AG10803 (cell line): ENCODE results near the gene KCNJ18.
"Not testable (repeated sequence)": the region's sequence is repeated elsewhere in the genome, so short reads cannot be mapped to it uniquely, and the experiment has no call there.

ENCODE experiments used
- DNase-seq: peaks from one replicate; pipeline ENCODE4 v3.0.0; 2010; ENCODE audit warnings: low read depth
- H3K4me3 ChIP-seq: 2 replicates; pipeline ENCODE4 v1.5.1; 2011; ENCODE audit warnings: mild to moderate bottlenecking, low read length, control low read depth
- TF ChIP-seq, protein P1 (sequence below): conservative IDR thresholded peaks from 2 replicates; pipeline ENCODE4 v1.5.1; 2011; ENCODE audit warnings: mild to moderate bottlenecking, low read length, control low read depth, inconsistent platforms

KCNJ18 gene

DNA sequence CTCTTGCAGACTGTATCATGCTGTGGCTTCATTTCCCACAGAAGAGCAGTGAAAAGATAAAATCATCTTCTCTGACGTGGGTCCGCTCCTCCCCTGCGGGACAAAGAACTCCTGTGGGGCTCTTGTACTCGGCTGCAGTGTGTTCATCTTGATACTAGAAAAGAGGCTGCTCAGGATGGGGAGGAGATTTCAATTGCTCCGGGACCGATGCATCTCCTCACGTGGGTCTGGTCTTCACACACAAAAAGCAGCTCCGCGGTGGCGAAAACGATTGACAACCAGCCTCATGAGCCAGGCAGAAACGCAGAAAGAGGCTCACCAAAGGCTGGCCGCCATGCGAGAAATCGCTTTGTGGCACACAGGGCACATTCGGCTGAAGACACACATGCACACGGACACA, 14.4 kb upstream of the KCNJ18 start:
- TF ChIP-seq, protein P1, sequence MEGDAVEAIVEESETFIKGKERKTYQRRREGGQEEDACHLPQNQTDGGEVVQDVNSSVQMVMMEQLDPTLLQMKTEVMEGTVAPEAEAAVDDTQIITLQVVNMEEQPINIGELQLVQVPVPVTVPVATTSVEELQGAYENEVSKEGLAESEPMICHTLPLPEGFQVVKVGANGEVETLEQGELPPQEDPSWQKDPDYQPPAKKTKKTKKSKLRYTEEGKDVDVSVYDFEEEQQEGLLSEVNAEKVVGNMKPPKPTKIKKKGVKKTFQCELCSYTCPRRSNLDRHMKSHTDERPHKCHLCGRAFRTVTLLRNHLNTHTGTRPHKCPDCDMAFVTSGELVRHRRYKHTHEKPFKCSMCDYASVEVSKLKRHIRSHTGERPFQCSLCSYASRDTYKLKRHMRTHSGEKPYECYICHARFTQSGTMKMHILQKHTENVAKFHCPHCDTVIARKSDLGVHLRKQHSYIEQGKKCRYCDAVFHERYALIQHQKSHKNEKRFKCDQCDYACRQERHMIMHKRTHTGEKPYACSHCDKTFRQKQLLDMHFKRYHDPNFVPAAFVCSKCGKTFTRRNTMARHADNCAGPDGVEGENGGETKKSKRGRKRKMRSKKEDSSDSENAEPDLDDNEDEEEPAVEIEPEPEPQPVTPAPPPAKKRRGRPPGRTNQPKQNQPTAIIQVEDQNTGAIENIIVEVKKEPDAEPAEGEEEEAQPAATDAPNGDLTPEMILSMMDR, result no peak
- no peak overlapping the region for H3K4me3 ChIP-seq
- no peak for DNase-seq

DNA sequence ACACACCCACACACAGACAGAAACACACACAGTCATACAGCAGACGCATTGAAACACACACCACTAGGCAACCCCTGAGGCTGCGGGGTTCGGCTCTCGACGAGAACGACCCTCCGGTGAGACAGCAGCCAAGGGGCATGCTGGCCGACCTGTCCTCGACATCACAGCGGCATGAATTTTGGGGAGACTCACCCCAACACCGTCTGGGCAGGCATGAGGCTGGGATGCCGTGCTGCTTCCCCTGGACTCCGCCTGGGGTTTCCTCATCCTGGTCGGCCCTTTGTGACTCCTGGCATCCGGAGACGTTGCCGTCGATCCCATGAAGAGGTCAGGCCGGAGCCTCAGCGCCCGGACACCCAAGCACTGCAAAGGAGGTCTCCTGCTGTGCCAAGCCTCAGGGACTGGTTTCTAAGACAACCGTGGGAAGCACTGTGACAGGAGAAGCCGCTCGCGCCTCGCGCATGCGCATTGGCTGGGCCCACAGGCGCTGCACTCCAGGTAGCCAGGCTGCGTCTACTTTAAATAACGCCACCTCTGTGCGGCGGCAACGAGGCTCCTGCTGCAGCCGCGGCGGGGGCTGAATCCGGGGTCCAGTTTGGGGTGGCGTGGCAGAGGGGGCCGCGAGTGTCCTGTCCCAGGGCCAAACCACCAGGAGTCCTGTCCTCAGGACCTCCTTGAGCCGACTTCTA, 13.8 kb upstream of the KCNJ18 start:
- no peak for DNase-seq
- H3K4me3 ChIP-seq, result no peak overlapping the region
- TF ChIP-seq, protein P1, result no peak

DNA sequence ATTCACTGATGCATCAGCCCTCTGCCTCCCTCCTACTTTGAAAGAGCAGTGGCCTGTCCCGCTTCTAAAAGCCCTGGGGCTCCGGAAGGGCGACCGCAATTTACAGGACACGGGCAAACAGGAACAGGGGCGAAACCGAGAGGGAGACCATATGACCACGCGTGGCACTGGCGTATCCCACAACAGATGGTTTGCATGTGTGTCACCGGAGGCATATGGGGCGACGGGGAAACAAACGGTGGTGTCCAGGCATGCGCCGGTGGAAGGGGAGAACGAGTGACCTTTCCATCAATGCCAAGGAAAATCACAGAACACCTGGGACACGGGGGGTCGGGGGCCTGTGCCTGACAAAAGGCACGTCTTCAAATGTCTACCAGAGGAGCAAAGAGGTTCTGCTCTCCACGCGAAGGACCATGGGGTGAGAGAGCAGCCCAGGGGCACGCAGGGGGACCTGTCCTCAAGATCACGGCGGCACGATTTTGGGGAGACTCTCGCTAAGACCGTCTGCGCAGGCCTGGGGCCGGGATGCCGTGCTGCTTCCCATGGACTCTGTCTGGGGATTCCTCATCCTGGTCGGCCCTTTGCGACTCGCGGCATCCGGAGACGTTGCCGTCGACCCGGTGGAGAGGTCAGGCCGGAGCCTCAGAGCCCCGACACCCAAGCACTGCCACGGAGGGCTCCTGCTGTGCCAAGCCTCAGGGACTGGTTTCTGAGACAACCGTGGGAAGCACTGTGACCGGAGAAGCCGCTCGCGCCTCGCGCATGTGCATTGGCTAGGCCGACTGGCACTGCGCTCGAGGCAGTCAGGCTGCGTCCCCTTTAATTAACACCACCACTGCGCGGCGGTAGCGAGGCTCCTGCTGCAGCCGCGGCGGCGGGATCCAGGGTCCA, 12.8 kb upstream of the KCNJ18 start:
- no peak overlapping the region for H3K4me3 ChIP-seq
- no peak for DNase-seq
- TF ChIP-seq, protein P1, result no peak

DNA sequence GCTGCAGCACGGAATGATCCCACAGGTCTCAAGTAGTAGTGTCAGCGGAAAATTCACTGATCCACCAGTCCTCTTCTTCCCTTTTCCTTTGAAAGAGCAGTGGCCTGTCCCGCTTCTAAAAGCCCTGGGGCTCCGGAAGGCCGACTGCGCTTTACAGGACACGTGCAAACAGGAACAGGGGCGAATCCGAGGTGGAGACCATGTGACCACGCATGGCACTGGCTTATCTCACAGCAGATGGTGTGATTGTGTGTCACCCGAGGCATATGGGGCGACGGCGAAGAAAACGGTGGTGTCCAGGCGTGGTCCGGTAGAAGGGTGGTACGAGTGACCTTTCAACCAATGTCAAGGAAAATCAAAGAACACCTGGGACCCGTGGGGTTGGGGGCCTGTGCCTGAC, 12.0 kb upstream of the KCNJ18 start:
- no peak overlapping the region for H3K4me3 ChIP-seq
- DNase-seq, result no peak
- TF ChIP-seq, protein P1, result no peak

DNA sequence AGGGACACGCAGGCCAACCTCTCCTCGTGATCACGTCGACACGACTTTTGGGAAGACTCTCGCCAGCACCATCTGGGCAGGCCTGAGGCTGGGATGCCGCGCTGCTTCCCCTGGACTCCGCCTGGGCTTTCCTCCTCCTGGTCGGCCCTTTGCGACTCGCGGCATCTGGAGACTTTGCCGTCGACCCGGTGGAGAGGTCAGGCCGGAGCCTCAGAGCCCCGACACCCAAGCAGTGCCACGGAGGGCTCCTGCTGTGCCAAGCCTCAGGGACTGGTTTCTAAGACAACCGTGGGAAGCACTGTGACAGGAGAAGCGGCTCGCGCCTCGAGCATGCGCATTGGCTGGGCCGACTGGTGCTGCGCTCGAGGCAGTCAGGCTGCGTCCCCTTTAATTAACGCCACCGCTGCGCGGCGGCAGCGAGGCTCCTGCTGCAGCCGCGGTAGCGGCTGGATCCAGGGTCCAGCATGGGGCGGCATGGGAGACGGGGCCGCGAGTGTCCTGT, 11.4 kb upstream of the KCNJ18 start:
- not testable (repeated sequence) for DNase-seq, H3K4me3 ChIP-seq

DNA sequence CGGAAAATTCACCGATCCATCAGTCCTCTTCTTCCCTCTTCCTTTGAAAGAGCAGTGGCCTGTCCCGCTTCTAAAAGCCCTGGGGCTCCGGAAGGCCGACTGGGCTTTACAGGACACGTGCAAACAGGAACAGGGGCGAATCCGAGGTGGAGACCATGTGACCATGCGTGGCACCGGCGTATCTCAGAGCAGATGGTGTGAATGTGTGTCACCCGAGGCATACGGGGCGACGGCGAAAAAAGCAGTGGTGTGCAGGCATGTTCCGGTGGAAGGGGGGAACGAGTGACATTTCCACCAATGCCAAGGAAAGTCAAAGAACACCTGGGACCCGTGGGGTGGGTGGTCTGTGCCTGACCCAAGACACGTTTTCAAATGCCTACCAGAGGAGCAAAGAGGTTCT, 10.7 kb upstream of the KCNJ18 start:
- not testable (repeated sequence) for H3K4me3 ChIP-seq, DNase-seq

DNA sequence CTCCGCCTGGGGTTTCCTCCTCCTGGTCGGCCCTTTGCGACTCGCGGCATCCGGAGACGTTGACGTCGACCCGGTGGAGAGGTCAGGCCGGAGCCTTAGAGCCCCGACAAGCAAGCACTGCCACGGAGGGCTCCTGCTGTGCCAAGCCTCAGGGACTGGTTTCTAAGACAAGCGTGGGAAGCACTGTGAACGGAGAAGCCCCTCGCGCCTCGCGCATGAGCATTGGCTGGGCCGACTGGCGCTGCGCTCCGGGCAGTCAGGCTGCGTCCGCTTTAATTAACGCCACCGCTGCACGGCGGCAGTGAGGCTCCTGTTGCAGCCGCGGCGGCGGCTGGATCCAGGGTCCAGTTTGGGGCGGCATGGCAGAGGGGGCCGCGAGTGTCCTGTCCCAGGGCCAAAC, 10.2 kb upstream of the KCNJ18 start:
- H3K4me3 ChIP-seq, DNase-seq: not testable (repeated sequence)

DNA sequence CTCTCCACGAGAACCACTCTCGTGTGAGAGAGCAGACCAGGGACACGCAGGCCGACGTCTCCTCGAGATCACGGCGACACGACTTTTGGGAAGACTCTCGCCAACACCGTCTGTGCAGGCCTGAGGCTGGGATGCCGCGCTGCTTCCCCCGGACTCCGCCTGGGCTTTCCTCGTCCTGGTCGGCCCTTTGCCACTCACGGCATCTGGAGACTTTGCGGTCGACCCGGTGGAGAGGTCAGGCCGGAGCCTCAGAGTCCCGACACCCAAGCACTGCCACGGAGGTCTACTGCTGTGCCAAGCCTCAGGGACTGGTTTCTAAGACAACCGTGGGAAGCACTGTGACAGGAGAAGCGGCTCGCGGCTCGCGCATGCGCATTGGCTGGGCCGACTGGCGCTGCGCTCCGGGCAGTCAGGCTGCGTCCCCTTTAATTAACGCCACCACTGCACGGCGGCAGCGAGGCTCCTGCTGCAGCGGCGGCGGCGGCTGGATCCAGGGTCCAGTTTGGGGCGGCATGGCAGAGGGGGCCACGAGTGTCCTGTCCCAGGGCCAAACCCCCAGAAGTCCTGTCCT, 9.1 kb upstream of the KCNJ18 start:
- DNase-seq, result not testable (repeated sequence)

DNA sequence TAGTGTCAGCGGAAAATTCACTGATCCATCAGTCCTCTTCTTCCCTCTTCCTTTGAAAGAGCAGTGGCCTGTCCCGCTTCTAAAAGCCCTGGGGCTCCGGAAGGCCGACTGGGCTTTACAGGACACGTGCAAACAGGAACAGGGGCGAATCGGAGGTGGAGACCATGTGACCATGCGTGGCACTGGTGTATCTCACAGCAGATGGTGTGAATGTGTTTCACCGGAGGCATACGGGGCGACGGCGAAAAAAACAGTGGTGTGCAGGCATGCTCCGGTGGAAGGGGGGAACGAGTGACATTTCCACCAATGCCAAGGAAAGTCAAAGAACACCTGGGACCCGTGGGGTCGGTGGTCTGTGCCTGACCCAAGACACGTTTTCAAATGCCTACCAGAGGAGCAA, 8.4 kb upstream of the KCNJ18 start:
- H3K4me3 ChIP-seq, DNase-seq: not testable (repeated sequence)

More for the DNA sequence above, 9.1 kb upstream of the KCNJ18 start:
- H3K4me3 ChIP-seq, result not testable (repeated sequence)

DNA sequence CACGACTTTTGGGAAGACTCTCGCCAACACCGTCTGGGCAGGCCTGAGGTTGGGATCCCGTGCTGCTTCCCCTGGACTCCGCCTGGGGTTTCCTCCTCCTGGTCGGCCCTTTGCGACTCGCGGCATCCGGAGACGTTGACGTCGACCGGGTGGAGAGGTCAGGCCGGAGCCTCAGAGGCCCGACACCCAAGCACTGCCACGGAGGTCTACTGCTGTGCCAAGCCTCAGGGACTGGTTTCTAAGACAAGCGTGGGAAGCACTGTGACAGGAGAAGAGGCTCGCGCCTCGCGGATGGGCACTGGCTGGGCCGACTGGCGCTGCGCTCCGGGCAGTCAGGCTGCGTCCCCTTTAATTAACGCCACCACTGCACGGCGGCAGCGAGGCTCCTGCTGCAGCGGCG, 7.9 kb upstream of the KCNJ18 start:
- DNase-seq, H3K4me3 ChIP-seq: not testable (repeated sequence)

DNA sequence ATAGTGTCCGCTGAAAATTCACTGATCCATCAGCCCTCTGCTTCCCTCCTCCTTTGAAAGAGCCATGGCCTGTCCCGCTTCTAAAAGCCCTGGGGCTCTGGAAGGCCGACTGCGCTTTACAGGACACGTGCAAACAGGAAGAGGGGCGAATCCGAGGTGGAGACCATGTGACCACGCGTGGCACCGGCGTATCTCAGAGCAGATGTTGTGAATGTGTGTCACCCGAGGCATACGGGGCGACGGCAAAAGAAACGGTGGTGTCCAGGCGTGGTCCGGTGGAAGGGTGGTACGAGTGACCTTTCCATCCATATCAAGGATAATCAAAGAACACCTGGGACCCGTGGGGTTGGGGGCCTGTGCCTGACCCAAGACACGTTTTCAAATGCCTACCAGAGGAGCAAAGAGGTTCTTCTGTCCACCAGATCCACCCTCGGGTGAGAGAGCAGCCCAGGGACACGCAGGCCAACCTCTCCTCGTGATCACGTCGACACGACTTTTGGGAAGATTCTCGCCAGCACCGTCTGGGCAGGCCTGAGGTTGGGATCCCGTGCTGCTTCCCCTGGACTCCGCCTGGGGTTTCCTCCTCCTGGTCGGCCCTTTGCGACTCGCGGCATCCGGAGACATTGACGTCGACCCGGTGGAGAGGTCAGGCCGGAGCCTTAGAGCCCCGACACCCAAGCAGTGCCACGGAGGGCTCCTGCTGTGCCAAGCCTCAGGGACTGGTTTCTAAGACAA, 7.1 kb upstream of the KCNJ18 start:
- not testable (repeated sequence) for H3K4me3 ChIP-seq, DNase-seq
